NCI-H2029 (cell line): ENCODE results near the gene AP1G2.
"Not testable (repeated sequence)": the region's sequence is repeated elsewhere in the genome, so short reads cannot be mapped to it uniquely, and the experiment has no call there.

Experiments used
- DNase-seq: peaks from one replicate; lab custom pipeline; 2025; lab: John Stamatoyannopoulos, UW

Gene AP1G2, protein sequence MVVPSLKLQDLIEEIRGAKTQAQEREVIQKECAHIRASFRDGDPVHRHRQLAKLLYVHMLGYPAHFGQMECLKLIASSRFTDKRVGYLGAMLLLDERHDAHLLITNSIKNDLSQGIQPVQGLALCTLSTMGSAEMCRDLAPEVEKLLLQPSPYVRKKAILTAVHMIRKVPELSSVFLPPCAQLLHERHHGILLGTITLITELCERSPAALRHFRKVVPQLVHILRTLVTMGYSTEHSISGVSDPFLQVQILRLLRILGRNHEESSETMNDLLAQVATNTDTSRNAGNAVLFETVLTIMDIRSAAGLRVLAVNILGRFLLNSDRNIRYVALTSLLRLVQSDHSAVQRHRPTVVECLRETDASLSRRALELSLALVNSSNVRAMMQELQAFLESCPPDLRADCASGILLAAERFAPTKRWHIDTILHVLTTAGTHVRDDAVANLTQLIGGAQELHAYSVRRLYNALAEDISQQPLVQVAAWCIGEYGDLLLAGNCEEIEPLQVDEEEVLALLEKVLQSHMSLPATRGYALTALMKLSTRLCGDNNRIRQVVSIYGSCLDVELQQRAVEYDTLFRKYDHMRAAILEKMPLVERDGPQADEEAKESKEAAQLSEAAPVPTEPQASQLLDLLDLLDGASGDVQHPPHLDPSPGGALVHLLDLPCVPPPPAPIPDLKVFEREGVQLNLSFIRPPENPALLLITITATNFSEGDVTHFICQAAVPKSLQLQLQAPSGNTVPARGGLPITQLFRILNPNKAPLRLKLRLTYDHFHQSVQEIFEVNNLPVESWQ

DNA sequence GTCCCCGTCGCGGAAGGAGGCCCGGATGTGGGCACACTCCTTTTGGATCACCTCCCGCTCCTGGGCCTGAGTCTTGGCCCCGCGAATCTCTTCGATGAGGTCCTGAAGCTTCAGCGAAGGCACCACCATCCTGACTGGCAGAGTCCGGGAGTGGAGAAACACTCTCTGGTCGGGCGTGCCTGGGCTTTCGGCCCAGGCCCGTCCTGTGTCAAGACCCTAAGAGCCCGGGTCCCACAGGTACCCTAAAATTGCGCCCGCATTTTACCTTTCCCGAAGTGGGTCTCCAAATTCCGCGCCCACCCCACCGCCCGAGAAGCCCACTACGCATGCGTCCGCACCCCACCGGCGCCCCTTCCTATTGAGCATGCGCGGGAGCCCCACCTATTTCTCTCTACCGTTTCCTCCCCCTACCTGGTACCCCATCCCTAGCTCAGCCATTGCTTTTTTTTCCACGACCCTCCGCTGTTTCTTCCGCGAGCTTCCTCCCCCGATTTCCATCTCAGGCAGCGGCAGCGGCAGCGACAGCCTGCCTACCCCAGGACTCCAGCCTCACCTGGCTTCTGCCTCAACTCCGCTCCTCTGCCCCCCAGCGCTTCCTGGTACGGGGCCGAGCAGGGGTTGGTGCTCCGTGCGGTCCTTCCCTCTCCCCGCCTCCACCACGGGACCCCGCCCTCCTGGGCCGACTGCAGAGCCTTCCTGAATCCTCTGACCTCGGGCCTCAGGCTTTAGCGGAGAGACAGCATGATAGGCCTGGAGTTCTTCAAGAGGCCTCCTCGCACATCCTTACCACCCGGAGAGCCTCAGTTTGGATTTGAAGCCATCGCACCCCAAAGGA, at the start of gene AP1G2:
Gene AP1G2, minus strand, starts transcription at position 606 of the 835 bp plus-strand sequence. Its CDS starts 477 bp downstream, at position 129.
- DNase-seq: peak; percentile 88

DNA sequence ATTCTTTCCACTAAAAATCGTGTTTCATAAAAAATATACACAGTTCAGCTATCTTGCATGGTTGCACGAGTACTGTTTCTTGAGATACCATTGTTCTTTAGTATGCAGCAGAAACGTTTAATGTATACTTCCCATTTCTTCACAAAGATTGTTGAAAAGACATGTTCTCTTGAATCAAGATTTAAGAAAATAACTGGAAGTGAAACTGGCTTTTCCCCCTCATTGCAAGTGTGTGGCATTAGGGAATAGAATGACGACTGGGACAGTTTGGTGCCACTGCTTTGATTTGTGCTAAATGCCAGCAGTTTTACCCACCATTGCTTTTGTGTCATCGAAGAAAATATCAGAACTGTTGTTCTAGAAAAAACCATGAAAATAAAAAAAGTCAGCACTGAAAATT, 48.3 kb upstream of the AP1G2 start:
- DNase-seq: no peak

DNA sequence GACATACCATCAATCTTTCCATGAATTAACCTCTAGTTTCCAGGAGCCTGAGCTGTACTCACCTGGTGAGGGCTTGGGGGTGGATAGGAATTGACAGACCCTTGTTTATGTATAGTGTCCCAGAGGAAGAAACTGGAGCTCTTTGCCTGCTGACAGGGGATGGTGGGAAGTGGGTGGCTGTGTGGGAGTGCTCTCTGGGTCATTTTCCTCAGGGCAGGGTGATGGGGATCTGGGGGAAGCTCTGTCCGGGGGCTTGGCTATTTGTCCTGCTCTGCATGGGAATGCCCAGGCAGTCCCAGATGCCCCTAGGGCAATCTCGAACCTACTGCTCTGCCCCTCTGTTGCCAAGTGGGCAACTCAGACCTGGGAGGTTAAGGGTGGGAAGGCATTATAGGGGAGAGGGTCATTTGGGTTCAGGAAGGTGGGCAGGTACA, 46.8 kb upstream of the AP1G2 start:
- DNase-seq: no peak

DNA sequence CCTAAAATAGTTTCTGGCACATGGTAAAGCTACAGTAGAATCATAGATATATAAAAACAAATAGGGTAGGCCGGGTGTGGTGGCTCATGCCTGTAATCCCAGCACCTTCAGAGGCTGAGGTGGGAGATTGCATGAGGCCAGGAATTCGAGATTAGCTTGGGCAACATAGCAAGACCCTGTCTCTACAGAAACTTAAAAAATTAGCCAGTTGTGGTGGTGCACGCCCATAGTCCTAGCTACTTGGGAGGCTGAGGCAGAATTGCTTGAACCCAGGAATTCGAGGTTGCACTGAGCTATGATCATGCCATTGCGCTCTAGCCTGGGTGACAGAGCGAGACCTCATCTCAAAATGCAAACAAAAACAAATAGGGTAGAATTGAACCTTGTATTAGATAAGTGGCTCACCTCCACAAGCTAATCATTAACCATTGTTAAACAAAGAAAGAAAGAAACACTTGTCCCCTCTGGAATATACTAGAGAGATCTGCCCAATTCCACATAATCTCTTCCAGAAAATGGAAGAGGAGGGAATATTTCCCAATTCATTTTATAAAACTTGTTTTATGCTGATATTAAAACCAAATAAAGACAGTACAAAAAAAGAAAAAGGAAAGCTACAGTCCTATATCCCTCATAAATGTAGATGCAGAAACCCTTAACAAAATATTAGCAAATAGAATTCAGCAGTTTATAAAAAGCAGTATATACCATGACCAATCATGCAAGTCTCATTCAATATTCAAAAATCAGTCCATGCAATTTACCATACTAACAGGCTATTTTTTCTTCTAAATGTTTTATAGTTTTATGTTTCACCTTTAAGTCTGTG, 45.9 kb upstream of the AP1G2 start:
- DNase-seq: no peak

DNA sequence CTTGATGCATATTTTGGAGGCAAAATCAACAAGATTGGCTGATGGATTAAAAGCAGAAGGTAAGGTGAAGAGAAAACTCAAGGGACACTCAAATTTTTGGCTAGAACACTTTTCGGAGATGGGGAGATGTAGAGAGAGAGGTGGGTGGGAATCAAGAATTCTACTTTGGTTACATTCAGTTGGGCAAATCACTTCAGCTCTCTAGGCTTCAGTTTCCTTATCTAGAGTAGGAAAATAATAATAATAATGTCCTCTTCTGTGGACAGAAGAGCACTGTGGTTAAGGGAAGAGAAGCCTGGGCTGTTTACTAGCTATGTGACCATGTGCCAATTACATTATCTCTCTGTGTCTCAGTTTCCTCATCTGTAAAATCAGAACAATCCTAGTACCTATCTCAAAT, 45.2 kb upstream of the AP1G2 start:
- DNase-seq: no peak

DNA sequence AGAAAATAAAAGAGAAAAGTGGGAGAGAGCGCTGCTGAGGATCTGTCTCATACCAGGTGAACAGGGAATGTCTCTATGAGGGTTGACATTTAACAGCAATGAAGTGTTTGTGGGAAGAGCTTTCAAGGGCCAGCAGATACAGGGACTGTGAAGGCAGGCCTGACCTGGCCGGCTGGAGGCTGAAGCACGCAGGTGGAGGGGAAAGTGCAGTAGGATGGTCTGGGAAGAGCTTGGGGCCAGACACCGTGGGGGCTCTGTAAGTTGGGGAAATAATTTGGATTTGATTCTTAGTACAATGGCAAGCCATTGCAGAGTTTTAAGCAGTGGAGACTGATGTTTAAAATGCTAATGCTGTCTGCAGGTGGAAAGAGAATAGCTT, 44.8 kb upstream of the AP1G2 start:
- DNase-seq: no peak

DNA sequence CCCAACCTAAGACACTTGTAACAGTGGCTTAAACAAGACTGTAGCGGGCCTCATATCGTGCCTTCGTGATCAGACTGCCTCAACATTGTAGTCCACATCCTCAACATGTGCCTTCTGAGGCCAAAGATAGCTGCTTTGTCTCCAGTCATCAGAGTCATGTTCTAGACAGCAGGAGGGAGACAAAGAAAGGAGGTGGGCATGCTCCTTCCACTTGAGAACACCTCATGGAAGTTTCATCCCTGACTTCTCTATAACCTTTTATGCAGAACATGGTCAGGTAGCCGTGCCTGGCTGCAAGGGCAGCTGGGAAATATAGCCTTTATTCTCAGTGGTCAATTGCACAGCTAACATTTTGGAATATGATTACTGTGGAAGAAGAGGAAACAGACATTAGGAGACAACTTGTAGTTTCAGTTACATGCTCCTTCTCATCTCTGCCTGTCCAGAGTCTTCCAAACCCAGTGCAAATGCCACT, 43.3 kb upstream of the AP1G2 start:
- DNase-seq: no peak

DNA sequence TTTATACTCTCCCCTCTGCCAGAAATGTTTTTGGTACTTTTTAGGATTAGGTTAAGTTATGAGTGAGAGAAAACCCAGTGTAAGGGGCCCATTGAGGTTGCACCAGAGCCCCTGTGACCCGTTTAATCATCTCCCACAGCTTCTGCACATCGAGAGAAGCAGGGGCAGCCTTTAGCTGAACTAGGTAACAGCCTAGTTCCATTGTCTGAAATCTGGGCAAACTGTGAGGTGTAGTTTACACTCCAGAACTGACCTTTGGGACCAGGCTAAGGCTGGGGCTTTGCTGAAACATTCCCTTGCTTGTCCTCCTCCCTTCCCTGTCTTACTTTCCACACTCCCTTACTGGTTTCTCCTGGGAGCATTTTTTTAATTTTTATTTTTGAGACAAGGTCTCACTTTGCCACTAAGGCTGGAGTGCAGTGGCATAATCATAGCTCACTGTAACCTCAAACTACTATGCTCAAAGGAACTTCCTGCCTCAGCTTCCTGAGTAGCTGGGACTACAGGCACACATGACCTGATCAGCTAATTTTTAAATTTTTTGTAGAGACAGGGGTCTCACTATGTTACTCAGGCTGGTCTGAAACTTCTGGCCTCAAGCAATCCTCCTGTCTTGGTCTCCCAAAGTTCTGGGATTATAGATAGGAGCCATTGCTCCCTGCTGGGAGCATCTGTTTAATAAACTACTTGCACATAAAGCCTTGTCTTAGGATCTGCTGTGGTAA, 42.7 kb upstream of the AP1G2 start:
- DNase-seq: no peak

DNA sequence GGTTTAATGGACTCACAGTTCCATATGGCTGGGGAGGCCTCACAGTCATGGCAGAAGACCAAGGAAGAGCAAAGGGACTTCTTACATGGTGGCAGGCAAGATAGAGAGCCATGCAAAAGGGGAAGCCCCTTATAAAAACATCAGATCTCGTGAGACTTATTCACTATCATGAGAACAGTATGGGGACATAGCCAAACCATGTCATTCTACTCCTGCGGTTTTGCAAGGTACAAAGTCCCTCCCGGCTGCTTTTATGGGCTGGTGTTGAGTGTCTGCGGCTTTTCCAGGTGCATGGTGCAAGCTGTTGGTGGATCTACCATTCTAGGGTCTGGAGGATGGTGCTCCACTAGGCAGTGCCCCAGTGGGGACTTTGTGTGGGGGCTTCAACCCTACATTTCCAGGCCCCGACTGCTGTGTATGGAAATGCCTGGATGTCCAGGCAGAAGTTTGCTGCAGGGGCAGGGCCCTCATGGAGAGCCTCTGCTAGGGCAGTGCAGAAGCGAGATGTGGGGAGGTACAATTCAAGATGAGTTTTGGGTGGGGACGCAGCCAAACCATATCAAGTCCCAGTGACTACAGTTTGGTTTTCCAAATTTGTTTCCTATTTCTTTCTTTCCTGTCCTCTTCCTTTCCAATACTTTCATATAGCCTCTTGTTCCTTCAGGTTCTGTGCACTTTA, 42.0 kb upstream of the AP1G2 start:
- DNase-seq: not testable (repeated sequence)

DNA sequence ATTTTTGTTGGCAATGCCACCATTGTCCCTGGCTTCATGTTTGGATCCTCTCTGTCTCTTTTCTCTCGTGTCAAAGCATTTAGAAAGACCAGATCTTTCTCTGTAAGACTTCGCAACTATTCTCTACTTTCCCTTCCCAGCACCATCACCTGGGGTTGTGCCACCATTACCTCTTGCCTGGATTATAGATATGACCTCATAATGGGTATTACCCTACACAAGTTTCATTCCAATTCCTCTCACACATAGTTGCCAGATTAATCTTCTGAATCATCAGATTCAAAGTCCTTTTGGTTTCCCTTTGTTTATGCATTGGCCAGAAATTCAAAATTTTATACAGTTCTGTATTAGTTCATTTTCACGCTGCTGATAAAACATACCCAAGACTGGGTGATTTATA, 41.4 kb upstream of the AP1G2 start:
- no peak for DNase-seq

DNA sequence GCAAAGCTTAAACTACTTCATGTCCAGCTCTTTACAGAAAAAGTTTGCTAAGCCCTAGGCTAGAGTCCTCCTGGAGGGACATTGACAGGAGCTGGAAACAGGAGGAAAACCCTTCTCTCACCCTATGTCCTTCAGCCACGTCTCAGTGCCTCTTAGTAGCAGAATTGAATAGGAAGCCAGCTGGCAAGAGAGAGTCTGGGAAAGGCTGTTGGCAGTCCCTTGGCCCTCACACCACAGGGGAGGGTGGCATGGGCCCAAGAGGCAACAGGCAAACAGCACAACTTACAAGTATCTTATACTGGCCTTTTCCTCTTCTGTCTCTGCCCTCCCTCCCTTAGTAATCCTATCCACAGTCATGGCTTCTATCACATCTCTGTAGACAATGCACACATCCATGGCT, 40.9 kb upstream of the AP1G2 start:
- no peak for DNase-seq

DNA sequence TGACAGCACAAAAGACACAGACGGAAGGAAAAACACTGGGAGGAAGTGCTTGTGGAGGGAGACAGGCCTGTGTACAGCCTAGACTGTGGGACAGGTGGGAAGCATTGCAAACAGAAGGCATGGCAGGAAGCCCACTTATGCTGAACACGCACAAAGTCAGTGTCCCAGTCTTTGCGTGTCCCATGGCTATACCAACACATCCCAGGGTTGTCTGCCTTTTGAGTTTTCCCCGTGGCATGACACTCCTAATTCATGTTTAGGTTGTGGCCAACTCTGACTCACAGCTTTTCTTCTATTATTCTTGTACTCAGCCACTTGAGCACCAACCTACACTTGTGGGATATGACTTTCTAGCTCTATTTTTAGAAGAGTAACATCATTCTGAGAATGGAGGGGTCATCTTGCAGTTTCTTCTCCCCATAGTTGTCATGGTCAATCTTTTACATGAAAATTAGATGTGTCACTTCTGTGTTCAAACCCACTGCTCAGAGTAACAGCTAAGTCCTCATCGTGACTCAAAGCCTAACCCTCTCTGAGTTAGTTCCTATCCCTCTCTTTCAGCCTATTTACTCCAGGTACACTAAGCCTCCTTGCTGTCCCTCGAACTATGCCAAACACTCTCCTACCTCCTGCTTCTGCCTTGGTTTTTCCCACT, 38.5 kb upstream of the AP1G2 start:
- DNase-seq: no peak

DNA sequence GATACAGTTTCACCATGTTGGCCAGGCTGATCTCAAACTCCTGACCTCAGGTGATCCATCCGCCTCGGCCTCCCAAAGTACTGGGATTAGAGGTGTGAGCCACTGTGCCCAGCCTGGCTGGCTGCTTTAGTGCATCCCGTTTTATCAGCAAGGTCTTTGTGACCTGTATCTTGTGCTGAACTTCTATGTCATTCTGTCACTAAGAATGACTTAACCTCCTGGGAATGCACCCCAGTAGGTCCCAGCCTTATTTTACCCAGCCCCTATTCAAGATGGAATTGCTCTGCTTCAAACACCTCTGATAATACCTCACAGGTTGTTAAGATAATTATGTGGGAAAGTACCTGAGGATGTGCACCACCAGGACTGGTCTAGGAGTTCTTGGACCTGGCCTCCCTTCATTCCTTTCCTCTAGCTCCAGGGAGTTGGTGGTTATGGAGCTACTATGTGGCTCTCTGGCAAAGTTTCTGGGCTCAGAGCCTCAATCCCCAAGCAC, 37.1 kb upstream of the AP1G2 start:
- DNase-seq: no peak

DNA sequence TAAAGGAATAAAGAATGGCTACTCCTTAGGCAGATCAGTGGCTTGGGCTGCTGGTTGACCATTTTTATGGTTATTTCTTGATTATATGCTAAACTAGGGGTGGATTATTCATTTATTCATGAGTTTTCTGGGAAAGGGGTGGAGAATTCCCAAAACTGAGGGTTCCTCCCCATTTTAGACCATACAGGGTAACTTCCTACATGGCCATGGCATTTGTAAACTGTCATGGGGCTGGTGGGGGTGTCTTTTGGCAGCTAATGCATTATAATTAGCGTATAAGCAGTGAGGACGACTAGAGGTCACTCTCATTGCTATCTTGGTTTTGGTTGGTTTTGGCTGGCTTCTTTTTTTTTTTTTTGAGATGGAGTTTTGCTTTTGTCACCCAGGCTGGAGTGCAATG, 36.6 kb upstream of the AP1G2 start:
- no peak for DNase-seq

DNA sequence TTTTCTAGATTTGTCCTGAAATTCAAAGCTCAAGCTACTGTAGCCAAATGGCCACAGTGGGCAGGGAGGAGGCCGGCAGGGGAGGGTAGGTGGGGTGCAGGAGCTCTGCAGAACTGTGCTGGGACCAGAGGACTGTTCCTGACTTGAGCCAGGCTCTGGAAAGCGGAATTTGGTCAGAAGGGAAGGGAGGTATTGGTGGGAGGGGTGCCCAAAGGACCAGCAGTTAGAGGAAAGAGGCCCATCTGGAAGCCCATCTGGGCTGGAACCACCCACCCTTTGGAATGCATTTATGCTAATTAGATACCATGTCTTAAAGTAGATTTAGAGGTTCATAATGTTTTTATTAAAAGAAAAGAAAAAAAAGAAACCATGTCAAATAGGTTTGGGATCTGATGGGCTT, 35.5 kb upstream of the AP1G2 start:
- no peak for DNase-seq

DNA sequence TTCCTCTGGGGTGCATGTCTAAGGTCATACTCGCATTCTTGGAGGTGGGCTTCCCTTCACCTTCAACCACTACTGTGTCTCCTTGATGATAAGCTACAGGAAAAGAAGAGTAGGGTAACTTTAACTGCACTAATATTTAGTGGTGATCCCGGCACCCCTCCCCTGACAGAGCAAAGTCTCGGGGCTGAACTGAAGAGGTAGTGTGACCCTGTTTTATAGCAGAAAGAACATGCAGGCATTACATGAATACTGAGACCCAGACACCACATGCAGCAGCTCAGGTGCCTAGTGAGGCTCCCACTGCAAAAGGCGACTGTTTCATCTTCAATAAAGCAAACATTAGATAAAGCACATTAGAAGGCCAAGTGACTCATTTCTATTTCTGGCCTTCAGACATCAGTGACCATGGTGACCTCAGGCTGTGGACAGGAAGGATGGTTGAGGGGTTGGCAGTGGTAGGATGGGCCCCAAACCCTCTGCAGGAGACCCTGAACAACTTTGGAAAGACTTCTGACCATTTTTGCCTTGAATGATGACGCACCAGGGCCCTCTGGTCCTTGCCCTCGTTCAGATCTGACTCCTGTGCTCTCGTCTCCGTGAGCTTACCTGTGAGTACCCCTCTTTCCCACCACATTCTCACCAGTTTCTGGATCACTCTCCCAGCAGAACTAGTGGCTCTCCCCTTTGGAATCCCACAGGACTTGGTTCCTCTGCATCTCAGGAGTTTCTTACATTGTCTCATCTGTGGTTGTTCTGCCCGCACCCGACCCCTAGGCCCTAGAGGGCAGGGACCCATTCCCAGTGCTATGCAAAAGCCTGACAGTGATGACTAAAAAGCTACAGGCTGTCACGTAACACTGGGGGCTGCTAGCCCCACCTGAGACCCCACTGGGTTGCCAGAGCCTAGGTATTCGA, 34.8 kb upstream of the AP1G2 start:
- no peak for DNase-seq

DNA sequence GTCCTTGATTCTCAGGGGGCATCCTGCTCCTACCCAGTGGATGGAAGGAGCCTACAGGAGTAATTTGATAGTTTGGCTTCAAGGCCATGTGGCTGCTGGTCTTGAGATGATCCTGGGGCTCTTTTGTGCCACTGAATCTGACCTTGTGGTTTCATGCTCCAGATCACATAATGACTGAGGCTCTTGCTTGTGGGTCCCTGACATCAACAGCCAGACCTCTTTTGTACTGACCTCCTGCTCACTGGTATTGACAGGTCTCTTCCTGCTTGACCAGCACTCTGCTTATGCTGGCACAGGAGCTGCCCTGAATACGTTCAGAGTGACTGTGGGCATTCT, 34.2 kb upstream of the AP1G2 start:
- DNase-seq: no peak

DNA sequence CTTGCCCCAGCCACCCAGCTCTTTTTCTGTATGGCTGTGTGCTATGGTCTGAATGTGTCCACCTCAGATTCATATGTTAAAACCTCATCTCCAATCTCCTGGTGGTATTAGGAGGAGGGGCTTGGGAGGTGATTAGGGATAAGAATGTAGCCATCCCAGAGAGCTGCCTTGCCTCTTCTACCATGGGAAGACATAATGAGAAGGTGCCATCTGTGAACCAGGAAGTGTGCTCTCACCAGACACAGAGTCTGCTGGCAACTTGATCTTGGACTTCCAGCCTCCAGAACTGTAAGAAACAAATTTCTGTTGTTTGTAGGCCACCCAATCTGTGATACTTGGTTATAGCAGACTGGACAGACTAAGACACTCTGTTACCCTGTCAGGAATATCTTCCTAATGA, 33.8 kb upstream of the AP1G2 start:
- no peak for DNase-seq

DNA sequence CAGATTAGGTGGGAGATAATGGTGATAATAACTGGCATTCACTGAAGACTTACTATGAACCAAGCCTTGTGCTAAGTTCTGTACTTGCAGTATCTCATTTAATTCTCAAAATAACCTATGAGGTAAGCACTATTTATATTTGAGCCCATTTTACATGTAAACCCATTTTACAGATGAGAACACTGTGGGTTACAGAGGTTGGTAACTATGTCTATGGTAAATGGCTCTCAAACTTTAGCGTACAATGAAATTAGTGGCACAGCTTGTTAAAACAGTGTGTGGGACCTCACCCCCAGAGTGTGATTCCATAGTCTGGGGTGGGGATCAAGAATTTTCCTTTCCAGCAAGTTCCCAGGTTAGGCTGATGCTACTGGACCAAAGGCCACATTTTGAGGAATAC, 33.2 kb upstream of the AP1G2 start:
- no peak for DNase-seq
